Measurements from ENCODE around the gene GLP1R.
"Not testable (repeated sequence)": the region's sequence is repeated elsewhere in the genome, so short reads cannot be mapped to it uniquely, and the experiment has no call there.

The GLP1R gene

GRCh38 chr6:39128832-39129231 lies 80.3 kb downstream of the GLP1R start:
- DNase-seq (no peak), ATAC-seq (no peak)

GRCh38 chr6:39130691-39131090 lies 82.1 kb downstream of the GLP1R start:
- DNase-seq (no peak), ATAC-seq (no peak)

- not testable (repeated sequence) for DNase-seq
Measured at GRCh38 chr6:39134761-39135160, 86.2 kb downstream of the GLP1R start.

GRCh38 chr6:39136207-39136606 lies 87.6 kb downstream of the GLP1R start:
- not testable (repeated sequence) for ATAC-seq, DNase-seq

More at GRCh38 chr6:39134761-39135160, 86.2 kb downstream of the GLP1R start:
- ATAC-seq, result not testable (repeated sequence)

GRCh38 chr6:39137245-39137644 lies 88.7 kb downstream of the GLP1R start:
- no peak for ATAC-seq
- DNase-seq, result peak; percentile 42
